MCF 10A (cell line): ENCODE measurements around the gene RBMXL3. TPM values are rescaled to one million over a fixed set of nuclear protein-coding genes. Genes with fewer than 3 reads are reported as not detected.

Experiments used
- Bru-seq: library from RNA; stranded (reverse); fragments of 400-500 nt; gene quantifications from one replicate; lab custom pipeline; 2021; lab: Mats Ljungman, UMichigan
- BruChase-seq, 2 experiments: library from RNA; stranded (reverse); fragments of 400-500 nt; gene quantifications; one replicate each; lab custom pipeline; 2021; lab: Mats Ljungman, UMichigan
- BruUV-seq: library from RNA; stranded (reverse); fragments of 400-500 nt; replicated peaks from 2 replicates; lab custom pipeline; 2021; lab: Mats Ljungman, UMichigan
- CTCF ChIA-PET: fragments of 300-600 bp; sonication (Branson Sonifier 250); formaldehyde crosslinking; extraction: SDS; loops from one replicate; lab custom pipeline; 2021; ENCODE audit warnings: antibody characterized with exemption, inconsistent platforms; lab: Yijun Ruan, JAX
- POLR2A ChIA-PET: fragments of 300-600, 350-650 bp; sonication (Branson Sonifier 250); formaldehyde crosslinking; extraction: SDS; loops from one replicate; lab custom pipeline; 2020; ENCODE audit warnings: antibody characterized with exemption, inconsistent platforms; lab: Yijun Ruan, JAX
- DNase-seq: peaks from one replicate; pipeline ENCODE4 v3.0.0-alpha.2; 2018; ENCODE audit not compliant: unreplicated experiment
- H3K27ac Mint-ChIP-seq: one replicate; pipeline ENCODE4 v1.8.0; 2022; ENCODE audit warnings: mild to moderate bottlenecking, low read depth, mixed read lengths; ENCODE audit not compliant: unreplicated experiment
- H3K27me3 Mint-ChIP-seq: one replicate; pipeline ENCODE4 v1.8.0; 2022; ENCODE audit warnings: mixed read lengths; ENCODE audit not compliant: insufficient read depth, unreplicated experiment
- H3K36me3 Mint-ChIP-seq: one replicate; pipeline ENCODE4 v1.8.0; 2022; ENCODE audit warnings: mild to moderate bottlenecking, moderate library complexity, mixed read lengths; ENCODE audit not compliant: insufficient read depth, unreplicated experiment
- H3K4me1 Mint-ChIP-seq: one replicate; pipeline ENCODE4 v1.8.0; 2022; ENCODE audit warnings: mixed read lengths; ENCODE audit not compliant: insufficient read depth, unreplicated experiment
- H3K4me3 Mint-ChIP-seq: one replicate; pipeline ENCODE4 v1.8.0; 2022; ENCODE audit warnings: mild to moderate bottlenecking, moderate library complexity, mixed read lengths; ENCODE audit not compliant: unreplicated experiment
- H3K9me3 Mint-ChIP-seq: one replicate; pipeline ENCODE4 v1.8.0; 2022; ENCODE audit warnings: mixed read lengths; ENCODE audit not compliant: unreplicated experiment
- CTCF ChIP-seq: fragments of 200-600 bp; IDR thresholded peaks from one replicate; pipeline ENCODE4 v1.8.0; 2022; ENCODE audit warnings: antibody characterized with exemption, mild to moderate bottlenecking; ENCODE audit not compliant: unreplicated experiment
- intact Hi-C: fragments of 100-400 bp; cut with micrococcal nuclease; formaldehyde crosslinking; loops from 2 replicates; pipeline ENCODE4 v1.14.1; 2022
- long read RNA-seq: library from polyadenylated mRNA; stranded (forward); transcript quantifications from one replicate; pipeline ENCODE4 v2.0.0, GENCODE V29; 2022
- total RNA-seq: library from RNA; stranded (reverse); gene quantifications from 2 replicates; pipeline ENCODE4 v1.2.3, GENCODE V29; 2022

RBMXL3 gene
- total RNA-seq (not detected in 2 replicates), Bru-seq, nascent RNA (not detected), BruChase-seq, experiment 1, labeled RNA remaining after a 6-hour chase (not detected), BruChase-seq, experiment 2, labeled RNA remaining after a 2-hour chase (not detected)
- long read RNA-seq, result 0 reads

GRCh38 chrX:115189110-115189509 lies at the start of gene RBMXL3:
TSS of gene RBMXL3 (plus strand) at chrX:115189410. CDS start at chrX:115189442, 32 bp downstream.
- Mint-ChIP-seq H3K9me3 (peaks cover 7% of the 10 kb centered on the region), H3K36me3 (no peaks in the 10 kb centered on the region), H3K4me1 (no peaks in the 10 kb centered on the region), H3K27ac (no peak within 1 kb of the TSS), H3K4me3 (no peak within 1 kb of the TSS), H3K27me3 (peaks cover 12% of the 10 kb centered on the region)
- no peak for DNase-seq
- TF ChIP-seq CTCF, result no peak
- CTCF ChIA-PET, result no interaction called here
- POLR2A ChIA-PET, result no interaction called here
- intact Hi-C loops, result no loop called here
- BruUV-seq, result no TSS peak

GRCh38 chrX:115142057-115142456 lies 47.2 kb upstream of the RBMXL3 start:
- ChIA-PET CTCF (interaction anchor here (0.7 kb wide), 1 partner anchor 516 kb away, joined by 3 read pairs; no protein-coding TSS in a partner anchor), POLR2A (no interaction called here)
- Mint-ChIP-seq H3K4me1 (no peaks in the 10 kb centered on the region), H3K9me3 (peaks cover 17% of the 10 kb centered on the region), H3K27ac (no peak overlapping the region), H3K4me3 (no peak overlapping the region), H3K36me3 (peaks cover 7% of the 10 kb centered on the region), H3K27me3 (peaks cover 56% of the 10 kb centered on the region)
- intact Hi-C loops, result loop anchor here (10.0 kb wide), 1 partner anchor 177 kb away; no protein-coding TSS in a partner anchor
- no peak for TF ChIP-seq CTCF
- no peak for DNase-seq
- no TSS peak for BruUV-seq

- peaks cover 49% of the 10 kb centered on the region for H3K27me3 Mint-ChIP-seq
- intact Hi-C loops, result loop anchor here (1.0 to 10.0 kb wide), 4 partner anchors 182 to 1220 kb away; no protein-coding TSS in a partner anchor
- no peaks in the 10 kb centered on the region for H3K36me3 Mint-ChIP-seq
- no peaks in the 10 kb centered on the region for H3K4me1 Mint-ChIP-seq
- CTCF ChIA-PET, result interaction anchor here (0.5 to 1.9 kb wide), 8 partner anchors 8 to 522 kb away, joined by 3 to 13 read pairs (median 3); no protein-coding TSS in a partner anchor
- BruUV-seq, result no TSS peak
- POLR2A ChIA-PET, result interaction anchor here (0.7 kb wide), 1 partner anchor 31 kb away, joined by 3 read pairs; no protein-coding TSS in a partner anchor
- no peak overlapping the region for H3K4me3 Mint-ChIP-seq
- H3K9me3 Mint-ChIP-seq, result peaks cover 12% of the 10 kb centered on the region
- peak; percentile 46 for TF ChIP-seq CTCF
- DNase-seq, result peak; percentile 25
- H3K27ac Mint-ChIP-seq, result no peak overlapping the region
Observed at GRCh38 chrX:115147220-115147619, 42.0 kb upstream of the RBMXL3 start.

- no TSS peak for BruUV-seq
- Mint-ChIP-seq H3K36me3 (no peaks in the 10 kb centered on the region), H3K27ac (no peak overlapping the region), H3K9me3 (no peaks in the 10 kb centered on the region), H3K27me3 (peaks cover 65% of the 10 kb centered on the region), H3K4me1 (no peaks in the 10 kb centered on the region), H3K4me3 (no peak overlapping the region)
- ChIA-PET CTCF (interaction anchor here (0.6 kb wide), 1 partner anchor 28 kb away, joined by 3 read pairs; no protein-coding TSS in a partner anchor), POLR2A (no interaction called here)
- DNase-seq, result no peak
- no peak for TF ChIP-seq CTCF
- intact Hi-C loops, result no loop called here
Observed at GRCh38 chrX:115173181-115173580, 16.0 kb upstream of the RBMXL3 start.
